GM20000 (cell line): ENCODE data around the gene MORN3.
A peak's percentile ranks its signal among the peaks of the same experiment; 100 is the strongest.
"Not testable (repeated sequence)": the region's sequence is repeated elsewhere in the genome, so short reads cannot be mapped to it uniquely, and the experiment has no call there.

Experiments used
- DNase-seq: peaks from one replicate; pipeline ENCODE4 v3.0.0; 2012; ENCODE audit warnings: low spot score
- TF ChIP-seq, protein P1 (sequence below): IDR thresholded peaks from 2 replicates; pipeline ENCODE4 v1.5.1; 2012; ENCODE audit warnings: mild to moderate bottlenecking, control low read depth; ENCODE audit errors: extremely low read depth, missing control alignments

The MORN3 gene

DNA sequence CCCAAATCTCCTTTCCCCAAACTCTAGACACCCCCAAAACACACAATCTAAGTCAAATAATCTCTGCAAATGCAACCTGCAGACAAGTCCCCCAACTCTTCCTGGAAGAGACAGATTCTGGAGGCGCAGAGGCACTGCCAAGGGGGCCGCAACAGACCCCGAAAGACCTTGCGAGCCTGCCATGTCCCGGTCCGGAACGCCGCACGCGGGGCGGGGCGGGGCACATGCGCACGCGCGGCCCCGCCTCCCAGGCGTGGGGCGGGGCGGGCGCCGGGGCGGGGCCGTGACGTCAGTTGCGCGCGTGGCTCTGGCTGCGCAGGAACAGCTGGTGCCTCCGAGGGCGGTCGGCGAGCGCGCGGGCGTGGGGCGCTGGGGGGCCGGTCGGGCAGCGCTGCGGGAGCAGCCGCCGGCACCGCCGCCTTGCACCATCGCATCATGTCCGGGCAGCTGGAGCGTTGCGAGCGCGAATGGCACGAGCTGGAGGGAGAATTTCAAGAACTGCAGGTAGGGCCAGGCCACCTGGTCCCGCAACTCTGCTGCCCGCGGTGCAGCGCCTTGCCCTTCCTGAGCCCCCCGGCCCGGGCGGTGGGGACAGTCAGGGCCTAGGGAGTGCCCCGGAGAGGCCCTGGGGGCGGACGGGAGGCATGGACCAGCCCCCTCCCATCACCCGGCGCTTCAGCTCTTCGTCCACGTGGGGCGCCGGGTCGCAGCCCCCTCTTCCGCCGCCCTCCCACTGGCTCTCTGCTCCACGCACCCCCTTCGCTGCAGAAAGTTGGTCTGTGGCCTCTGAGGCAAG is 43.2 kb upstream of the MORN3 start, which contains the start of gene TMEM120B:
TSS of gene TMEM120B (plus strand) at position 292 of the 796 bp plus-strand sequence. CDS start at position 436, 144 bp downstream.
- DNase-seq = peak; percentile 97

DNA sequence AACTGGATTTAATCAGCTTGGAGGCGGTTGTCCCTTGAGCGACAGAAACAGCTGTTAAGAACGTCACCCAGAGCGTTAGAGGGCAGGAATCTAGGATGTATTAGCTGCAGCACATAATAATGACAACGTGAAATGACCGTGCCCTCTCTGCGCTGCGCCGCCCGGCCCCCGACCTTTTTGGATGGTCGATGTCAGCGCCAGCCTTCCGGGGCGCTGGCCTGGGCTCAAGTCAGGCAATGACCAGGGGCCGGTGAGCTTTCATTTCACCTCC is 42.7 kb upstream of the MORN3 start:
- DNase-seq = peak; percentile 47
- TF ChIP-seq, protein P1, sequence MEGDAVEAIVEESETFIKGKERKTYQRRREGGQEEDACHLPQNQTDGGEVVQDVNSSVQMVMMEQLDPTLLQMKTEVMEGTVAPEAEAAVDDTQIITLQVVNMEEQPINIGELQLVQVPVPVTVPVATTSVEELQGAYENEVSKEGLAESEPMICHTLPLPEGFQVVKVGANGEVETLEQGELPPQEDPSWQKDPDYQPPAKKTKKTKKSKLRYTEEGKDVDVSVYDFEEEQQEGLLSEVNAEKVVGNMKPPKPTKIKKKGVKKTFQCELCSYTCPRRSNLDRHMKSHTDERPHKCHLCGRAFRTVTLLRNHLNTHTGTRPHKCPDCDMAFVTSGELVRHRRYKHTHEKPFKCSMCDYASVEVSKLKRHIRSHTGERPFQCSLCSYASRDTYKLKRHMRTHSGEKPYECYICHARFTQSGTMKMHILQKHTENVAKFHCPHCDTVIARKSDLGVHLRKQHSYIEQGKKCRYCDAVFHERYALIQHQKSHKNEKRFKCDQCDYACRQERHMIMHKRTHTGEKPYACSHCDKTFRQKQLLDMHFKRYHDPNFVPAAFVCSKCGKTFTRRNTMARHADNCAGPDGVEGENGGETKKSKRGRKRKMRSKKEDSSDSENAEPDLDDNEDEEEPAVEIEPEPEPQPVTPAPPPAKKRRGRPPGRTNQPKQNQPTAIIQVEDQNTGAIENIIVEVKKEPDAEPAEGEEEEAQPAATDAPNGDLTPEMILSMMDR = no peak

More for the DNA sequence above, 43.2 kb upstream of the MORN3 start, which contains the start of gene TMEM120B:
- TF ChIP-seq, protein P1 = no peak

DNA sequence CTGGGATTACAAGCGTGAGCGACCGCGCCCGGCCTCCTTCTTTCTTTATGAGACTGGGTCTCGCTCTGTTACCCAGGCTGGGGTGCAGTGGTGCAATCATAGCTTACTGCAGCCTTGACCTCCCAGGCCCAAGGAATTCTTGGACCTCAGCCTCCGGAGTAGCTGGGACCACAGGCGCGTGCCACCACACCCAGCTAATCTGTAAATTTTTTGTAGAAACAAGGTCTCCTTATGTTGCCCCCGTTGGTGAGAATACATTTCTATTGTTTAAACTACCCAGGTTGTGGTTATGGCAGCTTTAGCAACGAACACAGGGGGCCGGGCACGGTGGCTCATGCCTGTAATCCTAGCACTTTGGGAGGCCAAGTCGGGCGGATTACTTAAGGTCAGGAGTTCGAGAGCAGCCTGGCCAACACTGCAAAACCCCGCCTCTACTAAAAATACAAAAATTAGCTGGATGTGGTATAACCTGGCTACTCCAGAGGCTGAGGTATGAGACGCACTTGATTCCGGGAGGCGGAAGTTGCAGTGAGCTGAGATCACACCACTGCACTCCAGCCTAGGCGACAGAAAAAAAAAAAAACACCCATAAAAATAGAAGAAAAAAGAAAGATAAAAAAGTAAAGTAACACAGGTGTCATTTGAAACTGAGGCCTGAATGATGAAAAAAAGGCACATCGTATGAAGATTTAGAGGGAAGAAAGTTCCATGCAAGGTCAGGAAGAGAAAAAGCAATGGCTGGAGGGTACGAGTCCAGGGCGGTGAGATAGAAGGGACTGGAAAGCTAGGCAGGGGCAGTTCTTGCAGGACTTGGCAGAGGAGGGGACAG is 42.1 kb upstream of the MORN3 start:
- TF ChIP-seq, protein P1 = no peak
- DNase-seq = no peak

DNA sequence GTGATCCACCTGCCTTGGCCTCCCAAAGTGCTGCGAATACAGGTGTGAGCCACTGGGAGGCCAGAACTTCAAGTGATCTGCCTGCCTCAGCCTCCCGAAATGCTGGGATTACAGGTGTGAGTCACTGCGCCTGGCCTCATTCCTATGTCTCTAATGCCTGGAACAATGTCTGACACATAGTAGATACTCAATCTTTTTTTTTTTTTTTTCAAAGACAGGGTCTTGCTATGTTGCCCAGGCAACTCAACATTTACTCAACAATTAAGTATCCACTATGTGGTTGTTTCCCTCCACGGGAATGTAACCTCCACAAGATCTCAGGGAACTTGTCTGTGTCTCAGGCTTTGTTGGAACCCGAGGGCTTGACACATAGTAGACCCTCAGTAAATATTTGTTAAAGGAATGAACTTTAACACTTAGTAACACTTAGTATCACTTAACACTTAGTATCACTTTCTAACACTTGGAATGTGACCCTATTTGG is 40.1 kb upstream of the MORN3 start:
- no peak for DNase-seq
- TF ChIP-seq, protein P1 = no peak

DNA sequence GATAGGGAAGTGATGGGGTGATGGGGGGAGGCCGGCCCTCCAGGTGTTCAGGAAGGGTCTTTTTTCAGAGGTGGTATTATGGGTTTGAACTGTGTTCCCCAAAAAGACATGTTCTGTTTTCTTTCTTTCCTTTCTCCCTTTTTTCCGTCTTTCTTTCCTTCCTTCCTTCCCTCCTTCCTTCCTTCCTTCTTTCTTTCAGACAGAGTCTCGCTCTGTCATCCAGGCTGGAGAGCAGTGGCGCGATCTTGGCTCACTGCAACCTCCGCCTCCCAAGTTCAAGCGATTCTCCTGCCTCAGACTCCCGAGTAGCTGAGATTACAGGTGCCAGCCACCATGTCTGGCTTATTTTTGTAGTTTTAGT is 39.6 kb upstream of the MORN3 start:
- DNase-seq = not testable (repeated sequence)

DNA sequence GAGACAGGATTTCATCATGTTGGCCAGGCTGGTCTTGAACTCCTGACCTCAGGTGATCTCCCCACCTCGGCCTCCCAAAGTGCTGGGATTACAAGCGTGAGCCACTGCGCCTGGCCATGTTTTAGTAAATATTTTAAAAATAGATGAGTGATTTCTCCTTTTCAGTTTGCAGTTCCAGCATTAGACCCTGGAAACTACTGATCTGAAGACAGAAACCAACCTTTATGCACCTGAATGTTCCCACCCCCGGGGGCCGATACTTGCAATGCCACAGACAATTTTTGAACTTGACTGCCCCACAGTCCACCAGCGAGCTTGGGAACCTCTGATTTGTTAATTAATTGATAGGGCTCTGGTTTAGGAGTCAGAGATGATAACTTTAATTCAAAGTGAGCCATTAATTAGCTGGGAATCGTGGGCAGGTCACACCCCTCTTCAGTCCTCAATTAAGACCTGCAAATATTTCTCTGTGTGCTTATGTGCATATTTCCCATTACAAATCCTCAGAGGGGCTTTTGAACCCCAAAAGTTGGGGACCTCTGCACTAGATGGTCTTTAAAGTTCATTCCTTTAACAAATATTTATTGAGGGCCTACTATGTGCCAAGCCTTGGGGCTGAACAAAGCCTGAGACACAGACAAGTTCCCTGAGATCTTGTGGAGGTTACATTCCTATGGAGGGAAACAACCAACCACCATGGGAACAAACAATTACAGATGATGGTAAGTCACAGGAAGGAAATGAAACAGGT is 39.0 kb upstream of the MORN3 start:
- TF ChIP-seq, protein P1 = no peak
- peak; percentile 20 for DNase-seq

DNA sequence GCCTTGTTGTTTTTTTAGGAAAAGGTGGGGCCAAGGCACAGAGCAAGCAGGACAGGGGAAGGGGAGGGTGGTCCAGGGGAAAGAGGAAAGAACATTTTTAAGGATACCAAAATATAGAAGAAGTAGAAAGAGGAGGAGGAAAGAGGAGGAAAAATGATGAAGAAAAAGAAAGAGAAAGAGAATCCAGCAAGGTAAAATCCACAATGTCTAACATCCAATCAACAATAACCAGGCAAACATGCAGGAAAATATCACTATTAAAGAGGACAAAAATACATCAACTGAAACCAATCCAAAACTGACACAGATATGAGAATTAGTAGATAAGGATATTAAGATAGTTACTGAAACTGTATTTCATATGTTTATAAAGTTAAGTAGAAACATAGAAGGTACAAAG is 36.1 kb upstream of the MORN3 start:
- TF ChIP-seq, protein P1 = no peak
- no peak for DNase-seq
